HFF-Myc (cell line): ENCODE measurements around the gene GATAD2A.
"Not testable (repeated sequence)": the region's sequence is repeated elsewhere in the genome, so short reads cannot be mapped to it uniquely, and the experiment has no call there.

ENCODE experiments used
- DNase-seq: peaks from one replicate; pipeline ENCODE4 v3.0.0-alpha.2; 2011; ENCODE audit warnings: low read depth; ENCODE audit errors: extremely low read depth
- H3K4me3 ChIP-seq: replicated peaks from 2 replicates; pipeline ENCODE4 v1.5.1; 2011; ENCODE audit warnings: low read depth, mild to moderate bottlenecking, control low read depth, low read length
- CTCF ChIP-seq: IDR thresholded peaks from 2 replicates; pipeline ENCODE4 v1.5.1; 2012; ENCODE audit warnings: mild to moderate bottlenecking, low read depth, low read length, control low read depth; ENCODE audit errors: missing control alignments

GATAD2A gene

GRCh38 chr19:19446655-19447437, 41.4 kb downstream of the GATAD2A start:
- no peak for TF ChIP-seq CTCF
- no peak for DNase-seq
- H3K4me3 ChIP-seq, result no peak overlapping the region

- no peak for TF ChIP-seq CTCF
- no peak for DNase-seq
- H3K4me3 ChIP-seq, result no peak overlapping the region
These were observed 42.2 kb downstream of the GATAD2A start for GRCh38 chr19:19447536-19448237.

GRCh38 chr19:19448238-19448544, 42.7 kb downstream of the GATAD2A start:
- no peak for DNase-seq
- H3K4me3 ChIP-seq, result no peak overlapping the region
- TF ChIP-seq CTCF, result no peak

GRCh38 chr19:19451429-19452242, 46.2 kb downstream of the GATAD2A start:
- no peak for DNase-seq
- TF ChIP-seq CTCF, result no peak
- no peak overlapping the region for H3K4me3 ChIP-seq

- TF ChIP-seq CTCF, result no peak
- no peak for DNase-seq
- H3K4me3 ChIP-seq, result no peak overlapping the region
These were observed 47.0 kb downstream of the GATAD2A start for GRCh38 chr19:19452243-19453124.

- no peak for TF ChIP-seq CTCF
- no peak for DNase-seq
- no peak overlapping the region for H3K4me3 ChIP-seq
These were observed 47.6 kb downstream of the GATAD2A start for GRCh38 chr19:19453125-19453454.

GRCh38 chr19:19455166-19455919, 49.9 kb downstream of the GATAD2A start:
- not testable (repeated sequence) for H3K4me3 ChIP-seq, DNase-seq
